HepG2 (cell line): ENCODE data around the gene NR4A2. TPM values are rescaled to one million over a fixed set of nuclear protein-coding genes. Genes with fewer than 3 reads are reported as not detected.

Experiments used
- ATAC-seq: fragments of 200-7000 bp; cut with Tn5 transposase; 3 replicates; pipeline ENCODE4 v1.9.1; 2020; ENCODE audit warnings: mild to moderate bottlenecking, moderate library complexity
- BruUV-seq: library from RNA; stranded (reverse); fragments of 400-500 nt; replicated peaks from 2 replicates; lab custom pipeline; 2021; lab: Mats Ljungman, UMichigan
- CTCF ChIA-PET: fragments of 300-600 bp; formaldehyde crosslinking; extraction: SDS; loops from one replicate; lab custom pipeline; 2021; ENCODE audit warnings: low total read pairs, inconsistent platforms, low intra/inter-chr PET ratio; lab: Yijun Ruan, JAX
- POLR2A ChIA-PET: fragments of 350-600 bp; sonication (Branson Sonifier 250); formaldehyde crosslinking; loops from one replicate; lab custom pipeline; 2020; ENCODE audit warnings: antibody characterized with exemption, inconsistent platforms; lab: Yijun Ruan, JAX
- DNase-seq: peaks from one replicate; pipeline ENCODE4 v3.0.0-alpha.2; 2015; ENCODE audit warnings: low spot score
- FAIRE-seq: peaks from 3 replicates; lab custom pipeline; 2011; peaks lifted over from hg19 to GRCh38; lab: Jason Lieb, UNC
- H2AFZ ChIP-seq: one replicate; pipeline ENCODE4 v1.6.1; 2011; ENCODE audit warnings: low read length, inconsistent platforms
- H3K27ac ChIP-seq: fragments of 300-600 bp; 3 replicates; pipeline ENCODE4 v1.8.0; 2011; ENCODE audit warnings: mixed run types, mild to moderate bottlenecking, mixed read lengths, low read length, inconsistent platforms; ENCODE audit not compliant: insufficient read depth; ENCODE audit errors: extremely low read length
- H3K27me3 ChIP-seq, 2 experiments: fragments of 200-600 bp in 1 of 2; 2 replicates in 1 of 2; 3 replicates in 1 of 2; pipeline versions ENCODE4 v1.6.0 to v1.8.0; 2011; ENCODE audit warnings: low read length in 2 of 2, mild to moderate bottlenecking in 2 of 2, moderate library complexity in 2 of 2, inconsistent platforms in 1 of 2; ENCODE audit not compliant: insufficient read depth in 2 of 2, control insufficient read depth in 1 of 2
- H3K36me3 ChIP-seq, 2 experiments: fragments of 200-600 bp in 1 of 2; replicated peaks in 1 of 2; 2 replicates in 1 of 2; 3 replicates in 1 of 2; pipeline versions ENCODE4 v1.5.1 to v1.8.0; 2011; ENCODE audit warnings: low read length in 2 of 2, inconsistent platforms in 1 of 2; ENCODE audit not compliant: insufficient read depth in 2 of 2, control insufficient read depth in 1 of 2
- H3K4me1 ChIP-seq: 2 replicates; pipeline ENCODE4 v1.5.1; 2012; ENCODE audit warnings: low read length, inconsistent platforms; ENCODE audit not compliant: insufficient read depth
- H3K4me2 ChIP-seq: 2 replicates; pipeline ENCODE4 v1.6.0; 2011; ENCODE audit warnings: low read depth, low read length, inconsistent platforms
- H3K4me3 ChIP-seq, 3 experiments: fragments of 200-600 bp in 1 of 3; sonication (generic), shearing (Covaris generic) in 1 of 3; replicated peaks in 1 of 3; 2 replicates each; pipeline ENCODE4 v1.5.1; 2011 to 2016; ENCODE audit warnings: low read length in 3 of 3, inconsistent platforms in 2 of 3, low read depth in 2 of 3, mild to moderate bottlenecking in 2 of 3, control low read depth in 1 of 3, mixed read lengths in 1 of 3; ENCODE audit not compliant: insufficient read depth in 1 of 3
- H3K79me2 ChIP-seq: one replicate; pipeline ENCODE4 v1.6.1; 2011; ENCODE audit warnings: low read length, inconsistent platforms; ENCODE audit not compliant: insufficient read depth
- H3K9ac ChIP-seq: 2 replicates; pipeline ENCODE4 v1.6.0; 2011; ENCODE audit warnings: mild to moderate bottlenecking, low read depth, low read length, inconsistent platforms; ENCODE audit not compliant: insufficient read depth
- H3K9me3 ChIP-seq: 2 replicates; pipeline ENCODE4 v1.5.1; 2012; ENCODE audit warnings: mild to moderate bottlenecking, low read length
- H4K20me1 ChIP-seq: 2 replicates; pipeline ENCODE4 v1.6.0; 2011; ENCODE audit warnings: inconsistent platforms, mild to moderate bottlenecking, low read length, moderate library complexity; ENCODE audit not compliant: insufficient read depth
- MATR3 ChIP-seq: sonication (generic); formaldehyde crosslinking; IDR thresholded peaks from 2 replicates; pipeline ENCODE4 v1.4.0; 2020; ENCODE audit warnings: missing genetic modification reagents
- WIZ ChIP-seq: sonication (generic); formaldehyde crosslinking; IDR thresholded peaks from 2 replicates; pipeline ENCODE4 v1.5.1; 2020; ENCODE audit warnings: mild to moderate bottlenecking, missing genetic modification reagents
- ZNF75D ChIP-seq: sonication (generic); formaldehyde crosslinking; IDR thresholded peaks from 2 replicates; pipeline ENCODE4 v1.8.1; 2023; ENCODE audit warnings: missing genetic modification reagents, mild to moderate bottlenecking, borderline replicate concordance
- ZNF781 ChIP-seq: sonication (generic); formaldehyde crosslinking; IDR thresholded peaks from 2 replicates; pipeline ENCODE4 v1.5.1; 2020; ENCODE audit warnings: borderline replicate concordance, mild to moderate bottlenecking, missing genetic modification reagents; ENCODE audit errors: not compliant biosample characterization
- WGBS: methylation state at CpG from one replicate; pipeline ENCODE4 v1.1.6; 2017; ENCODE audit warnings: low lambda C conversion rate; 5-methylcytosine and 5-hydroxymethylcytosine counted together
- in situ Hi-C: cut with HindIII; loops from 2 replicates; pipeline ENCODE4 v1.10.0; 2017; ENCODE audit warnings: low pct_unique_long_range_greater_than_20kb; ENCODE audit not compliant: extremely low pct_ligation_motif_present
- intact Hi-C: fragments of 100-400 bp; cut with micrococcal nuclease; formaldehyde crosslinking; loops from one replicate; pipeline ENCODE4 v1.10.0; 2022; ENCODE audit not compliant: unreplicated experiment
- polyA plus RNA-seq, 8 experiments: library from polyadenylated mRNA; depleted of rRNA in 3 of 8; stranded (reverse) in 7 of 8; unstranded in 1 of 8; fragments of >200 nt; fragmentation: Illumina TruSeq in 4 of 8; extraction: Trizol in 4 of 8; gene quantifications; 2 replicates each; pipeline versions ENCODE4 v1.2.1 to v1.2.3, GENCODE V29; 2011 to 2016; ENCODE audit warnings: low read depth in 4 of 8, missing spikeins in 1 of 8, mixed read lengths in 1 of 8; ENCODE audit not compliant: insufficient read depth in 1 of 8
- total RNA-seq, 5 experiments: library from RNA; depleted of rRNA; stranded (reverse); fragments of >200 nt; fragmentation: Illumina TruSeq; extraction: Trizol; gene quantifications; 2 replicates each; pipeline ENCODE4 v1.2.3, GENCODE V29; 2016; ENCODE audit warnings: low read depth in 1 of 5
- TF ChIP-seq, protein P1 (sequence below): sonication (generic); formaldehyde crosslinking; IDR thresholded peaks from 2 replicates; pipeline ENCODE4 v1.8.0; 2022; ENCODE audit warnings: mild to moderate bottlenecking, missing genetic modification reagents, moderate library complexity
- TF ChIP-seq, protein P2 (sequence below): sonication (generic); formaldehyde crosslinking; IDR thresholded peaks from 2 replicates; pipeline ENCODE4 v1.4.0; 2020; ENCODE audit warnings: missing genetic modification reagents

The NR4A2 gene
- total and polyA plus RNA-seq, 2 of the 13 experiments (the other 11 are each of a cell fraction or from before 2014, with no cell fraction given), result not detected

DNA sequence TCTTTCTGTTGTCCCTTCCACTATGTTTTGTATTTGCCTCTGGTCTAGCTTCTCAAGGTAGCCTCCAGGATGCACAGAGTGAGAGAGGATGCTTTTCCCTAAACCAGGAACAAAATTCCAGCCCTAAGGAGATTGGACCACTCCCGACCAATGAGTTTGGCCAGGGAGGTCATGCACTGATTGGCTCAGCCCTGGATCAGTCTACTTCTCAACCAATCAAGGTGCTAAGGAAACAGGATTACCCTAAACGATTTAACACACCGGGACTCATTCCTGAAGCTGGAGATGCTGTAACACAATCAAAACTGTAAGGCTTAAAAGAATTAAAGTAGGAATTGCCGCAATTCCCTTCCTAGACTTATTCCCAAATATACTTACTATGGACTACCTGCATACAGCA, 34.2 kb upstream of the NR4A2 start:
- H3K27me3 ChIP-seq, result no peaks in the 10 kb centered on the region
- CTCF ChIA-PET, result no interaction called here
- DNase-seq, result no peak
- ATAC-seq, result no peak
- TF ChIP-seq, protein P1, sequence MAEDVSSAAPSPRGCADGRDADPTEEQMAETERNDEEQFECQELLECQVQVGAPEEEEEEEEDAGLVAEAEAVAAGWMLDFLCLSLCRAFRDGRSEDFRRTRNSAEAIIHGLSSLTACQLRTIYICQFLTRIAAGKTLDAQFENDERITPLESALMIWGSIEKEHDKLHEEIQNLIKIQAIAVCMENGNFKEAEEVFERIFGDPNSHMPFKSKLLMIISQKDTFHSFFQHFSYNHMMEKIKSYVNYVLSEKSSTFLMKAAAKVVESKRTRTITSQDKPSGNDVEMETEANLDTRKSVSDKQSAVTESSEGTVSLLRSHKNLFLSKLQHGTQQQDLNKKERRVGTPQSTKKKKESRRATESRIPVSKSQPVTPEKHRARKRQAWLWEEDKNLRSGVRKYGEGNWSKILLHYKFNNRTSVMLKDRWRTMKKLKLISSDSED (CRISPR knock-in tag), result no peak
- TF ChIP-seq ZNF75D (CRISPR knock-in tag) (no peak), ZNF781 (CRISPR knock-in tag) (no peak), MATR3 (no peak), WIZ (CRISPR knock-in tag) (no peak)
- TF ChIP-seq, protein P2, sequence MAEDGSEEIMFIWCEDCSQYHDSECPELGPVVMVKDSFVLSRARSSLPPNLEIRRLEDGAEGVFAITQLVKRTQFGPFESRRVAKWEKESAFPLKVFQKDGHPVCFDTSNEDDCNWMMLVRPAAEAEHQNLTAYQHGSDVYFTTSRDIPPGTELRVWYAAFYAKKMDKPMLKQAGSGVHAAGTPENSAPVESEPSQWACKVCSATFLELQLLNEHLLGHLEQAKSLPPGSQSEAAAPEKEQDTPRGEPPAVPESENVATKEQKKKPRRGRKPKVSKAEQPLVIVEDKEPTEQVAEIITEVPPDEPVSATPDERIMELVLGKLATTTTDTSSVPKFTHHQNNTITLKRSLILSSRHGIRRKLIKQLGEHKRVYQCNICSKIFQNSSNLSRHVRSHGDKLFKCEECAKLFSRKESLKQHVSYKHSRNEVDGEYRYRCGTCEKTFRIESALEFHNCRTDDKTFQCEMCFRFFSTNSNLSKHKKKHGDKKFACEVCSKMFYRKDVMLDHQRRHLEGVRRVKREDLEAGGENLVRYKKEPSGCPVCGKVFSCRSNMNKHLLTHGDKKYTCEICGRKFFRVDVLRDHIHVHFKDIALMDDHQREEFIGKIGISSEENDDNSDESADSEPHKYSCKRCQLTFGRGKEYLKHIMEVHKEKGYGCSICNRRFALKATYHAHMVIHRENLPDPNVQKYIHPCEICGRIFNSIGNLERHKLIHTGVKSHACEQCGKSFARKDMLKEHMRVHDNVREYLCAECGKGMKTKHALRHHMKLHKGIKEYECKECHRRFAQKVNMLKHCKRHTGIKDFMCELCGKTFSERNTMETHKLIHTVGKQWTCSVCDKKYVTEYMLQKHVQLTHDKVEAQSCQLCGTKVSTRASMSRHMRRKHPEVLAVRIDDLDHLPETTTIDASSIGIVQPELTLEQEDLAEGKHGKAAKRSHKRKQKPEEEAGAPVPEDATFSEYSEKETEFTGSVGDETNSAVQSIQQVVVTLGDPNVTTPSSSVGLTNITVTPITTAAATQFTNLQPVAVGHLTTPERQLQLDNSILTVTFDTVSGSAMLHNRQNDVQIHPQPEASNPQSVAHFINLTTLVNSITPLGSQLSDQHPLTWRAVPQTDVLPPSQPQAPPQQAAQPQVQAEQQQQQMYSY (CRISPR knock-in tag), result no peak
- H3K9ac ChIP-seq, result no peak overlapping the region
- POLR2A ChIA-PET, result no interaction called here
- no TSS peak for BruUV-seq
- no peak for FAIRE-seq
- no peaks in the 10 kb centered on the region for H4K20me1 ChIP-seq
- no peak overlapping the region for H3K4me2 ChIP-seq
- in situ Hi-C loops (no loop called here), intact Hi-C loops (no loop called here)
- H3K79me2 ChIP-seq, result no peaks in the 10 kb centered on the region
- 23% methylated on average over 4 of the region's 4 CpGs for WGBS
- H3K27ac ChIP-seq, result no peak overlapping the region
- H2AFZ ChIP-seq, result no peak overlapping the region
- no peaks in the 10 kb centered on the region for H3K36me3 ChIP-seq
- no peak overlapping the region for H3K4me3 ChIP-seq
- no peaks in the 10 kb centered on the region for H3K9me3 ChIP-seq
- H3K4me1 ChIP-seq, result no peaks in the 10 kb centered on the region
